CD4-positive, alpha-beta T cell (primary cell): Measurements from ENCODE around the gene LRPPRC. TPM values are rescaled to one million over a fixed set of nuclear protein-coding genes. Genes with fewer than 3 reads are reported as not detected.

Source experiments
- ATAC-seq: fragments of 200-7000 bp; cut with Tn5 transposase; one replicate; pipeline ENCODE4 v1.10.0; 2022; ENCODE audit warnings: mild to moderate bottlenecking; ENCODE audit not compliant: poor library complexity
- CTCF ChIA-PET: fragments of 350-600 bp; sonication (Branson Sonifier 250); formaldehyde crosslinking; loops from one replicate; lab custom pipeline; 2021; ENCODE audit warnings: antibody characterized with exemption, inconsistent platforms; lab: Charles Lee
- POLR2A ChIA-PET: fragments of 350-600 bp; sonication (Branson Sonifier 250); formaldehyde crosslinking; loops from one replicate; lab custom pipeline; 2021; ENCODE audit warnings: antibody characterized with exemption, inconsistent platforms; lab: Charles Lee
- DNase-seq, 14 experiments: peaks; one replicate each; pipeline ENCODE4 v3.0.0-alpha.2; 2013 to 2020; ENCODE audit warnings: mixed read lengths in 2 of 14
- H3K27ac ChIP-seq, 2 donors: one replicate each; pipeline versions ENCODE4 v1.5.1 to v1.7.0; 2013; ENCODE audit warnings: low read length in 2 of 2, low read depth in 1 of 2, mild to moderate bottlenecking in 1 of 2
- H3K27me3 ChIP-seq, 2 experiments: 1 replicate in 1 of 2; 2 replicates in 1 of 2; pipeline versions ENCODE4 v1.6.1 to v1.7.0; 2013; ENCODE audit warnings: low read length in 2 of 2, control low read depth in 1 of 2, mild to moderate bottlenecking in 1 of 2, moderate library complexity in 1 of 2; ENCODE audit not compliant: insufficient read depth in 2 of 2, control insufficient read depth in 1 of 2
- H3K36me3 ChIP-seq: one replicate; pipeline ENCODE4 v1.6.1; 2013; ENCODE audit warnings: low read length, control low read depth; ENCODE audit not compliant: insufficient read depth
- H3K4me1 ChIP-seq: one replicate; pipeline ENCODE4 v1.6.1; 2013; ENCODE audit warnings: low read length, control low read depth; ENCODE audit not compliant: insufficient read depth
- H3K4me3 ChIP-seq: one replicate; pipeline ENCODE4 v1.5.1; 2013; ENCODE audit warnings: mild to moderate bottlenecking, low read length, moderate library complexity
- H3K9me3 ChIP-seq, 2 experiments: 1 replicate in 1 of 2; 2 replicates in 1 of 2; pipeline versions ENCODE4 v1.6.1 to v1.7.0; 2013; ENCODE audit warnings: low read length in 2 of 2, mild to moderate bottlenecking in 2 of 2, control low read depth in 1 of 2, moderate library complexity in 1 of 2; ENCODE audit not compliant: control insufficient read depth in 1 of 2, insufficient read depth in 1 of 2
- H3K27ac Mint-ChIP-seq: one replicate; pipeline ENCODE4 v1.8.0; 2020; ENCODE audit warnings: mixed read lengths
- H3K27me3 Mint-ChIP-seq: one replicate; pipeline ENCODE4 v1.8.0; 2021; ENCODE audit warnings: mixed read lengths
- H3K36me3 Mint-ChIP-seq: one replicate; pipeline ENCODE4 v1.8.0; 2021; ENCODE audit warnings: low read depth, mixed read lengths
- H3K4me1 Mint-ChIP-seq: one replicate; pipeline ENCODE4 v1.8.0; 2021; ENCODE audit warnings: low read depth, mixed read lengths
- H3K4me3 Mint-ChIP-seq: one replicate; pipeline ENCODE4 v1.8.0; 2020; ENCODE audit warnings: mild to moderate bottlenecking, mixed read lengths
- H3K9me3 Mint-ChIP-seq: one replicate; pipeline ENCODE4 v1.8.0; 2020; ENCODE audit warnings: mixed read lengths
- CTCF ChIP-seq: fragments of 200-600 bp; IDR thresholded peaks from one replicate; pipeline ENCODE4 v1.8.0; 2022; ENCODE audit warnings: antibody characterized with exemption, mild to moderate bottlenecking
- intact Hi-C, 2 experiments: fragments of 100-400 bp; cut with DNase I in 1 of 2; cut with micrococcal nuclease in 1 of 2; formaldehyde crosslinking; loops; one replicate each; pipeline versions ENCODE4 v1.15.1 to v1.9.0; 2023 to 2025; cut with DNase I, micrococcal nuclease
- total RNA-seq, 174 experiments: library from RNA in 2 of 174; stranded (reverse) in 2 of 174; gene quantifications; one replicate each; pipeline ENCODE4 v1.2.3 and lab custom pipeline; 2021 to 2026

LRPPRC gene
- total RNA-seq, 2 experiments from 2014 or later = 55.2 to 55.4 TPM

GRCh38 chr2:43899589-43899988, 96.2 kb downstream of the LRPPRC start:
- POLR2A ChIA-PET = no interaction called here
- no peaks in the 10 kb centered on the region for H3K9me3 Mint-ChIP-seq
- H3K36me3 Mint-ChIP-seq = peaks cover 89% of the 10 kb centered on the region
- Histone ChIP-seq H3K36me3 (peaks cover 65% of the 10 kb centered on the region), H3K4me3 (no peak overlapping the region), H3K27me3 (no peaks in the 10 kb centered on the region), H3K9me3 (no peaks in the 10 kb centered on the region), H3K27ac (no peak overlapping the region), H3K4me1 (no peaks in the 10 kb centered on the region)
- no peak overlapping the region for H3K4me3 Mint-ChIP-seq
- intact Hi-C loops = no loop called here
- DNase-seq (no peak), ATAC-seq (no peak)
- no peaks in the 10 kb centered on the region for H3K27me3 Mint-ChIP-seq
- CTCF ChIA-PET = no interaction called here
- no peak for TF ChIP-seq CTCF
- H3K4me1 Mint-ChIP-seq = no peaks in the 10 kb centered on the region
- no peak overlapping the region for H3K27ac Mint-ChIP-seq

DNA sequence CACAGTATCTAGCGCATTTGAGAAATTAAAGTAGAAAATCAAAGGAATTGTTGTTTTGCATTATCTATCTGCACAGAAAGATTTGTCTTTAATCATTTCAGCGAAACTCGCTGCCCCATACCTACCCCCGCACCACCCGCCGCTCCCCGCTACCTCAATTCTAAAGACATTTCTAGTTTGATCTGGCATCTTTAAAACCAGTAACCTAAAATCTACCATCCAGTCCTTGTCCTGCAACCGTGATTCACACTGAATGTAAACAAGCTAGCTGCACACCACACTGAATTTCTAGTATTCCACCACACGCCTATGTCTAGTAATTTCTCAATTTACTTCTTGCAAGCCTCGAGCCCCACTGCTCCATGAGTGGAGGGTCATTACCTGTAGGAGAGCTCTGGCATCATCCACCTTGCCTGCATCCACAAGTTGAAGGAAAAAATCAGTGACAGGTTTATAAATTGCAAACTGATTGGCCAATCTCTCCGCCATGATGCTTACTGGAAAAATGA, 96.9 kb downstream of the LRPPRC start:
- H3K4me3 Mint-ChIP-seq = no peak overlapping the region
- ChIA-PET POLR2A (no interaction called here), CTCF (no interaction called here)
- no peak overlapping the region for H3K27ac Mint-ChIP-seq
- intact Hi-C loops = no loop called here
- H3K27me3 Mint-ChIP-seq = no peaks in the 10 kb centered on the region
- peaks cover 69% of the 10 kb centered on the region for H3K36me3 ChIP-seq
- H3K36me3 Mint-ChIP-seq = peaks cover 88% of the 10 kb centered on the region
- no peaks in the 10 kb centered on the region for H3K9me3 Mint-ChIP-seq
- H3K4me1 ChIP-seq = no peaks in the 10 kb centered on the region
- no peaks in the 10 kb centered on the region for H3K27me3 ChIP-seq
- H3K4me1 Mint-ChIP-seq = no peaks in the 10 kb centered on the region
- no peak overlapping the region for H3K4me3 ChIP-seq
- no peaks in the 10 kb centered on the region for H3K9me3 ChIP-seq
- DNase-seq (no peak), ATAC-seq (no peak)
- TF ChIP-seq CTCF = no peak
- H3K27ac ChIP-seq = no peak overlapping the region

- ATAC-seq (no peak), DNase-seq (peak in 1 of 14 experiments; percentile 8)
- Mint-ChIP-seq H3K36me3 (peaks cover 90% of the 10 kb centered on the region), H3K4me3 (no peak overlapping the region), H3K27ac (no peak overlapping the region), H3K9me3 (no peaks in the 10 kb centered on the region), H3K27me3 (no peaks in the 10 kb centered on the region), H3K4me1 (no peaks in the 10 kb centered on the region)
- ChIA-PET CTCF (no interaction called here), POLR2A (no interaction called here)
- no peaks in the 10 kb centered on the region for H3K4me1 ChIP-seq
- no peak for TF ChIP-seq CTCF
- H3K27me3 ChIP-seq = no peaks in the 10 kb centered on the region
- intact Hi-C loops = no loop called here
- no peak overlapping the region for H3K4me3 ChIP-seq
- no peak overlapping the region for H3K27ac ChIP-seq
- peaks cover 73% of the 10 kb centered on the region for H3K36me3 ChIP-seq
- no peaks in the 10 kb centered on the region for H3K9me3 ChIP-seq
Observed at GRCh38 chr2:43898134-43898837, 97.5 kb downstream of the LRPPRC start.
